HG03571 (cell line): Measurements from ENCODE around the gene MRPL54.

Experiments used
- ATAC-seq: cut with Tn5 transposase; IDR thresholded peaks from one replicate; pipeline ENCODE4 v1.9.1; 2021; ENCODE audit not compliant: unreplicated experiment

The MRPL54 gene

DNA sequence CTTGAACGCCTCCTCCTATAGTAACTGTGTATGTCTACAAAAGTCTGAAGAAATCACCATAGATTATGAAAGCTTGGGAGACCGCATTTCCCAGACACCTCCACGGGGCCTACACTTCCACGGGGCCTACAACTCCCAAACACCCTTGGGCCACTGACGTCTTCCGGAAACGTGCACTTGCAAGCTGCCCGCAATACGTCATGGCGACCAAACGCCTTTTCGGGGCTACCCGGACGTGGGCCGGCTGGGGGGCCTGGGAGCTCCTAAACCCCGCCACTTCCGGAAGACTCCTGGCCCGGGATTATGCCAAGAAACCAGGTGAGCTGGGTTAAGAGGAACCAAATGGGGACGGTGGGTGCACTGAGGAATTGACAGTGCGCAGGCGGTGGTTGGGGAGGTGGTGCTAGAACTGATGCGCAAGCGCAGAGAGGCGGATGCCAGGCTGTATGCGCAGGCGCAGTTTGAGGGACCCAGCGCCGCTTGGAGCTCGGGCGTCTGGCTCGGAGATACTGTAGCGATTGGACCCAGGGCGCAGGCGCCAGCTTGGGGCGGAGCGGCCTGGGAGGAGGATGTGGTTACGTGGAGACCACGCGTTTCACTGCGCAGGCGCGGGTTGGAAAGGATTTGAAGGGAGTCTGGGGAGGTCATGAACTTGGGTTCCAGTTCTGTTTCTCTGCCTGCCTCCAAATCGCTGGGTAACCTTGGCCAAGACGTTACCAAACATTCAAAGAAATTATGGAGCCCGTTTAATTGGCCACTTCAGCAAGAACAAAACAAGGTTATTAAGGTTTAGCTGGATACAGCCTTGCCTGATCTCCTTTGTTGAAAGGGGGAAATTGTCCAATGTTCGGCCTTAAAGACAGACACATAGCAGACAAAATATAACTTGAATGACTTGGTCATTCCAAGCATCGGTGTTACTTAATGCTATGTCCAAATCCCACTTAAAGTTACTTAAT lies at the start of gene MRPL54:
Gene MRPL54 (plus strand): TSS at position 182 of the 959 bp plus-strand sequence. CDS start 19 bp downstream, at position 201.
- ATAC-seq, result peak; percentile 58

DNA sequence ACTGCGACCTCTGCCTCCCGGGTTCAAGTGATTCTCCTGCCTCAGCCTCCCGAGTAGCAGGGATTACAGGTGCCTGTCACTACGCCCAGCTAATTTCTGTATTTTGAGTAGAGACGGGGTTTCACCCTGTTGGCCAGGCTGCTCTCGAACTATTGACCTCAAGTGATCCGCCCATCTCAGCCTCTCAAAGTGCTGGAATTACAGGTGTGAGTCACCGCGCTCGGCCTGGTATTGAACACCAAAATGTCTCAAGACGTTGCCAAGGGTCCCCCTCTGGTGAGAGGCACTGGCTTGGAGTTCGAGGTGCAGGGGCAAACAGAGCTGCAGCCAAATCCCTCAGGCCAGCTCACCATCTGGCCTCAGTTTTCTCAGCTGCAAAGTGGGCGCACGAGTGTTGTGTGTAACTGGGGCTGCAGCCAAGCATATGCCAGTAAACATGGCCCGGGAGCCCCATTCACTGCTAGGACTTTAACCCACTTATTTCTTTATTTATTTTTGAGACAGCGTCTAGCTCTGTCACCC lies 46.3 kb upstream of the MRPL54 start:
- ATAC-seq, result no peak

DNA sequence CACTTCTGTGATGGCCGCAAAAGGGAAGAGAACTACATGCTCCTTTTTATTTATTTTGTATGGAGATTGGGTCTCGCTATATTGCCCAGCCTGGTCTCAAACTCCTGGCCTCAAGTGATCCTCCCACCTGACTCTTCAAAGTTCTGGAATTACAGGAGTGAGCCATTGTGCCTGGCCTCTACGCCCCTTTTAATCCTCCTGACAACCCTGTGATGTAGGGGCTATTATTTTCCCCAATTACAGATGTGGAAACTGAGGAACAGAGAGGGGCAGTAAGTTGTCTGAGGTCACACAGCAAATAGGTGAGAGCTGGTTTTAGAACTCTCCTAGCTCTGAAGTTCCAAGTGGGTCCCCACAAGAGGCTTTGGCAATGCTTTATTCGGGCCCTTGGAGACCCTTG lies 42.6 kb upstream of the MRPL54 start:
- ATAC-seq, result no peak

GRCh38 chr19:3720349-3720917 lies 42.0 kb upstream of the MRPL54 start:
- no peak for ATAC-seq

DNA sequence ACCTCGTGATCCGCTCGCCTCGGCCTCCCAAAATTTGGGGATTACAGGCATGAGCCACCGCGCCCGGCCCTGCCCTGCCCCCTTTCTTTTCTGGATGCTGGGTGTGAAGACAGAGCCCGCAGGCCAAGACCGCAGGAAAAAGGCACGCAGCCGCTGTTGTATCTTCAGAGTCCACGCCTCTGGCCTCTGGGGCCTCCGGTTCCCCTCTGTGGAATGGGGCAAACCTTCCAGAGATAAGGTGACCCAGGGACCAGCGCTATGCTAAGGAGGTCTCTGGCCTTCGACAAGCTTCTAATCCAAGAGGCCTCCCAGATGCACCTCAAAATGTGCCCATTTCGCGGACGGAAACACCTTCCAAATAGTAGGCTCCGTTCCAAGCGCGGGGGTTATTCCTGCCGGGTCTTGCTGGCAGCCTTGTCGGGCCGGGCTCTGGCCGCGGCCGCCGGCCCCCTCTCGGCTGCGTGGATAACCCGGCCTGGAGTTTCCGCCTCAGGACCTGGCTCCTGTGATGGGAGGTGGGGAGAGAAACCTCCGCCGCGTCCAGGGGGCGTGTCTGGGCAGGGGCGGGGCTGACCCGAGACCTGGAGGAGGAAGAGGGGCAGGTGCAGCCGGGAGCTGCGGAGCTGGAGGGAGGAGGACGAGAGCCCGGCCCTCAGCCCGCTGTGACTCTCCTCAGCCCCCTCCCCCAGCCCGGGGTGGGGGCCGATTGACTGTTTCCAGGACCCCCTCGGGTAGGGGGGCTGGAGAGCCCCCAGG lies 41.2 kb upstream of the MRPL54 start:
- ATAC-seq, result no peak

DNA sequence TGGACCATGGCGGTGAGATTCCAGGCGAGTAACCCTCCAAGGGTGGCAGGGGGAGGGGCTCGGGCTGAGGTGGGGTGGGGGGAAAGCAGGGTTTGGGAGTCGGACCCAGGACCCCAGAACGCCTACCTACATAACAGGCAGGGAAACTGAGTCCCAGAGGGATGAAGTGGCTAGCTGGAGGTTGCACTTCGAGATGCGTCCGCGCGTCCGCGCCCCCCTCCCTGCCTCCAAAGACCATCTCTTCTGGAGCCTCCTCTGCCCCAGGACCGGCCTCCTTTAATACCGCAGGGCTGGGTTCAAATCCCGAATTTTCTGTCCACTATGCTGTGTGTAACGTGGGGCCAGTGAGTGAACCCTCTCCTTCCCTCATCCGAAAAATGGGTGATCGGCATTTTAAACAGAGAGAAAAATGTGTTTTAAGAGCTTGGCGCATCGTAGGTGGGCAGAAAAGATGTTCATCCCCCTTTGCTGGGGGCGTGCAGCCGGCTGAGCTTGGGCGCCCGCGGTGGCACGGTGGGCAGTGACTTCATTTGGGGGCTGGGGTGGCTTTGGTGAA lies 40.5 kb upstream of the MRPL54 start:
- no peak for ATAC-seq

DNA sequence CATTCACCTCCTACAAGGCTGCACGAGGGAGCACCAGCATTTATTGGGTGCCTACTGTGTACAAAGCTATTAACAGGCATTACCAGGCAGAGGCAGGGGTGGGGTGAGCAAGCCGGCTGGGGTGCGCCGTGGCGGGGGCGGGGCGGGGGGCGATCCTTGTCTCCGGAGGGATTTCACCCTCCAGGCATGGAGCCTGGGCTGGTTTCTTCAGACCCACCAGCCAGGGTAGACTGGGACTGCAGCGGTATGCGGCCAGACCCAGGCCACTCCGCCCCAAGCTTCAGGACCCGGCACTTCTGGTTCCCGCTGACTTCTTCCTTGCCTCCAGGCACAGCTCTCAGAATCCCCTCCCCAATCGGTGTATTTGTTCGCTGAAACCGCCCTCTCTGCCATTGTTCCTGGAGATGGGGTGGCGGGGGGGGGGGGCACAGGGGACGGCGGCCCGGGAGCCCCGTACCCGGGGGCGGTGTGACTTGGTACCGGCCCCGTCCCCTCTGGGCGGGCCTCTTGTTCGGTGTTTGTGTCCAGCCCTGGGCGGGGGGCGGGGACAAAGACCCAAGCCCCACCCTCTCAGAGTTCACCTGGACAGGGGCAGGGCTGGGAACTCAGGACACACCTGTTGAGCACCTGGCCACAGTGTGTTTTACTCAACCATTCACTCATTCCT lies 39.9 kb upstream of the MRPL54 start:
- no peak for ATAC-seq

- ATAC-seq, result no peak
Observed at GRCh38 chr19:3723110-3723488, 39.4 kb upstream of the MRPL54 start.

GRCh38 chr19:3723883-3724282 lies 38.6 kb upstream of the MRPL54 start:
- no peak for ATAC-seq

GRCh38 chr19:3725121-3725520 lies 37.4 kb upstream of the MRPL54 start:
- no peak for ATAC-seq

GRCh38 chr19:3725640-3726310 lies 36.7 kb upstream of the MRPL54 start:
- ATAC-seq, result no peak

GRCh38 chr19:3730457-3730958 lies 32.0 kb upstream of the MRPL54 start:
- no peak for ATAC-seq

DNA sequence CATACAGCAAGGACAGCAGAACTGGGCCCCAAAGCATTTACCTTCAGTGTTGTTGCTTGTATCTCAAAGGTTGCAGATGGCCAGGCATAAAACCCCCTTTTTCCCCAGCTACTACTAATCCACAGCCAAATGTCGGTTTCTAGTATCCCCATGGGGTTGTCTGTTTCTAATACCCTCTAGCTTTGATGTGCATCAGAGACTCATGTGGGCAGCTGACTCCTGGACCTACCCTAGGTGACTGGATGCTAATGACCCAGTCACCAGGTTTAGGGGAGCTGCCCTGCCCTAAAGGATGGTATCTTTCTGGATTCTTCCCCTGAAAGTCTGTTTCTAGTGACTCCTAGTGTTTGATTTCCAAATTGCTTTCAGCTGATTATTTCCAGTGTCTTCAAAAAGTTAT lies 30.4 kb upstream of the MRPL54 start:
- no peak for ATAC-seq

- ATAC-seq, result no peak
Observed at GRCh38 chr19:3733549-3734309, 28.8 kb upstream of the MRPL54 start.

GRCh38 chr19:3734310-3734600 lies 28.2 kb upstream of the MRPL54 start:
- ATAC-seq, result no peak

- ATAC-seq, result no peak
Observed at GRCh38 chr19:3736106-3736724, 26.3 kb upstream of the MRPL54 start.

DNA sequence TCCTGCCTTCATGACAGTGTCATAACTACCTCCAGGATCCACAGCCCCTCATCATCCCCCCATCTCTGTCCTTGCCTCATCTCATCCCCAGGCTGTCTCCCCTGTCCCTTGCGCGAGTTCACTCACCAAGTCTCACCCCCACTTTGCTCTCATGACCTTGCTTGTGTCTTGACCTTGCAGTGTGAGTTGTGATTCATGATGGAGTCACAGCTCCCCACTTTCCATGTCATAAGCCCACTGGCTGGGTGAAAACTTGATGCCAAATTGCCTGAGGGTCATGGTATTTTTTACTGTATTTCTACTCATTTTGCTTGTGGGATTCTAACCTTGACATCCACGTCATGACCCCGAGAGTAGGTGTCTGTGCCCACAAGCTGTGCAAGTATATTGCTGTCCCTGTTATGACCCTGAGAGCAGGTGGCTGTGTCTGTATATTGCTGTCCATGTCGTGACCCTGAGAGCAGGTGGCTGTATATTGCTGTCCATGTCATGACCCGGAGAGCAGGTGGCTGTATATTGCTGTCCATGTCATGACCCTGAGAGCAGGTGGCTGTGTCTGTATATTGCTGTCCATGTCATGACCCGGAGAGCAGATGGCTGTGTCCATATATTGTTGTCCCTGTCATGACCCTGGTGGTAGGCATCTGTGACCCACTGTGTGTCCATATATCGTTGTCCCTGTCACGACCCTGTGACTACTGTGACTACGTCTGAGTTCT lies 24.8 kb upstream of the MRPL54 start:
- no peak for ATAC-seq

DNA sequence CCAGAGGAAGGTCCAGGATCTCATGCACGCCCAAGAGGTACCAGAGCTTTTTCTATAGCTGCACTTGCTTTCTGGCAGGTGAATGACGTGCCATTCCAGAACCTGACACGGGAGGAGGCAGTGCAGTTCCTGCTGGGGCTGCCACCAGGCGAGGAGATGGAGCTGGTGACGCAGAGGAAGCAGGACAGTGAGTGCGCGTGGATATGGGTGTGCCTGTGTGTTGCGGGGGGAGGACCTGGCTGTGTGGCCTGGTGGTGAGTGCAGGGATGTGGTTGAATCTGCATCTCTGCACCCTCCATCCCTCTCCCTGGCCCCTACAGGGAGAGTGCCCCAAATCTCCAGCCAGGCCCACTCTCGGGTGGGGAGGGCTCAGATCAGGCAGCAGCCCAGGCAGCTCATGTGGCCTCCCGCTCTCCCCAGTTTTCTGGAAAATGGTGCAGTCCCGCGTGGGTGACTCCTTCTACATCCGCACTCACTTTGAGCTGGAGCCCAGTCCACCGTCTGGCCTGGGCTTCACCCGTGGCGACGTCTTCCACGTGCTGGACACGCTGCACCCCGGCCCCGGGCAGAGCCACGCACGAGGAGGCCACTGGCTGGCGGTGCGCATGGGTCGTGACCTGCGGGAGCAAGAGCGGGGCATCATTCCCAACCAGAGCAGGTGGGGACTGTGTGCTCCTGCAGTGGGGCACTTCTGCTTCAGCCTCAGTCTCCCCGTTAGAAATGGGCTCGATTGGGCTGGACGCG lies 23.8 kb upstream of the MRPL54 start:
- no peak for ATAC-seq
